Activated naive CD4-positive, alpha-beta T cell (primary cell): Measurements from ENCODE around the gene FBXO42.

Source experiments
- DNase-seq, 4 experiments: peaks; one replicate each; lab custom pipeline; 2025; lab: John Stamatoyannopoulos, UW

The FBXO42 gene

GRCh38 chr1:16326833-16327404, 25.4 kb downstream of the FBXO42 start:
- no peak for DNase-seq

- DNase-seq: no peak
Measured at GRCh38 chr1:16324456-16324890, 27.8 kb downstream of the FBXO42 start.

GRCh38 chr1:16321176-16321867, 31.0 kb downstream of the FBXO42 start:
- no peak for DNase-seq

GRCh38 chr1:16318555-16318954, 33.7 kb downstream of the FBXO42 start:
- no peak for DNase-seq

- DNase-seq: no peak
Measured at GRCh38 chr1:16315437-16315836, 36.8 kb downstream of the FBXO42 start.

- no peak for DNase-seq
Measured at GRCh38 chr1:16307222-16307621, 45.1 kb downstream of the FBXO42 start.

GRCh38 chr1:16302709-16303627, 49.3 kb downstream of the FBXO42 start:
- DNase-seq: no peak

GRCh38 chr1:16300436-16300835, 51.8 kb downstream of the FBXO42 start:
- no peak for DNase-seq

- DNase-seq: no peak
Measured at GRCh38 chr1:16298653-16299052, 53.6 kb downstream of the FBXO42 start.

GRCh38 chr1:16296643-16297042, 55.6 kb downstream of the FBXO42 start:
- no peak for DNase-seq

DNA sequence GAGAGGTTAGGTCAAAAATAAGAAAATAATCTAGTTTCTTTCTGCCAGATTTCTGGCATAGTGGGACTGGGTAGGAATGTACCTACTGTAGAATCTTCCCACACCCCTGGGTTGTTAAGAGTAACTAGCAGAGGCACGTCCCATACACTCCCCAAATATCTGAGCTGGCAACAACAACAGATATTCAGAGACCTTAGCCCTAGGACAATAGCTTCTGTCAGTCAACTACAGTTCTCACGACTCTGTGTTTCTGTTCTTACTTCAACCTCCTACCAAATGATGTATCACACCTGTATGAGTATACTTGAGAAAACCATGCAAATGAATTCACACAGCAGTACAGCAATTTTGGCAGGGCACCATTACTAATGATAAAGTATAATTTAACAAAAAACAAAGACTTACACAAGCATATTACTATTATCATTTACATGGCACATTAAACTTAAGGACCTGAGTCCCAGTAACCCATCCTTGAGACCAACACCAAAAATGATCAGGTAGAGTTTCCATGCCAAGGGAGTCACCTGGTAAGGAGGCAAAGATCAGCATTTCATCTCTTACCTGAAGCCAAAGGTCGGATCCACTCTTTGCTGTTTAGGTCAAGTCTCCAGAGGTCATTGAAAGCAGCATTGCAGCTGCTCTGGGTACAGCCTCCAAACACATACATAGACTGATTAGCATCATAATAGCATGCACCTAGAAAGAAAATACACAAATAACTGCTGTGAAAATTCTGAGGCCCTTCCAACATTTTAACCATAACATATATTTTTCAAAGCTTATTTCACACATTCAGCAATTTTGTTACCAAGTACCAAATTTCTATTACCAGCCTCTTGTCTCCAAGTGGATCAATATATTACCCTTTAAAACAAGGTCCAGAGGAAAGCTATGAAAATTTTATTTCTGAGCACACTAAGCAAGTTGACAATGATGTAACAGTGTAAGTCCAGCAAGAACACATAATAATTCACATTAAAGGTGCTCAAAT, 57.8 kb downstream of the FBXO42 start:
- DNase-seq: no peak

- DNase-seq: no peak
Measured at GRCh38 chr1:16293538-16293937, 58.7 kb downstream of the FBXO42 start.

- no peak for DNase-seq
Measured at GRCh38 chr1:16292739-16293138, 59.5 kb downstream of the FBXO42 start.

- DNase-seq: no peak
Measured at GRCh38 chr1:16289959-16290358, 62.3 kb downstream of the FBXO42 start.

- no peak for DNase-seq
Measured at GRCh38 chr1:16286122-16286521, 66.2 kb downstream of the FBXO42 start.

DNA sequence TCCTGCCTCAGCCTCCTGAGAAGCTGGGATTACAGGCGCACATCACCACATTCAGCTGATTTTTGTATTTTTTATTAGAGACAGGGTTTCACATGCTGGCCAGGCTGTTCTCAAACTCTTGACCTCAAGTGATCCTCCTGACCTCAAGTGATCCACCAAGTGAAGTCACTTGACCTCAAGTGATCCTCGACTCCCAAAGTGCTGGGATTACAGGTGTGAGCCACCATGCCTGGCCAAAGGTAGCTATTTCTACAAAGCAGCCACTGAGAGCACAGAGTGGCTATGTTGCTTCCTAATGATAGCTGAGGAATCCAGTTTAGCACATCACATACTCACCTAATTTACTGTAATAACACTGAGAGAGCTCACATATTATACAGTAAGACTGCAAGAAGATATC, 70.5 kb downstream of the FBXO42 start:
- no peak for DNase-seq

GRCh38 chr1:16279186-16279585, 73.1 kb downstream of the FBXO42 start:
- DNase-seq: no peak

DNA sequence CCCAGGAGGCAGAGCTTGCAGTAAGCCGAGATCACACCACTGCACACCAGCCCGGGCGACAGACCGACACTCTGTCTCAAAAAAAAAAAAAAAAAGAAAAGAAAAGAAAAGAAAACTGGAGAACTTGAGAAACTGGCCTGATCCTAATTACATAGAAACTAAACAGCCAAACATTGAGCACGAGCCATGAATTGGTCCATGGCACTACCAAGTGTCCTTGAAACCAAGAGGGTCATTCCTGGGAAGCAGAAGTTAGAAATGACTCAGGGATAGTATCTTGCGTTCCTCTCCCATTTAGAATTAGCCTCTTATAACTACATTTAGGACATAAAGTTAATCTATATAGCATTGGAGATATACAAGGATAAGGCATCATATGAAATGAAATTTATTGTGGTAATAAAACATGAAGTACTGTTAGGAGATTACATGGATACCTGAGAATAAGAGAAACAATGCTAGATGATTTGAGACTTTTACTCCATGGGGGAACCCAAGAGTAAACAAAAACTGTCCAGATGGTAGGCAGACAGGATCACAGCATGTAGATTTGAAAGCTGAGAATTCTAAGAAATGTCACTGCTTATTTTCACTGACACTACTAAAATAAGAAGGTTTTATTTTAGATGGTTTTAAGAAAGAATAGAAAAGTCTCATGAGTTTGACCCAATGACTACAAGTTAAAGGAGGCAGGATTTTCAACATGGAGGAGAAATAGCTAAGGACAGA, 75.8 kb downstream of the FBXO42 start:
- no peak for DNase-seq

DNA sequence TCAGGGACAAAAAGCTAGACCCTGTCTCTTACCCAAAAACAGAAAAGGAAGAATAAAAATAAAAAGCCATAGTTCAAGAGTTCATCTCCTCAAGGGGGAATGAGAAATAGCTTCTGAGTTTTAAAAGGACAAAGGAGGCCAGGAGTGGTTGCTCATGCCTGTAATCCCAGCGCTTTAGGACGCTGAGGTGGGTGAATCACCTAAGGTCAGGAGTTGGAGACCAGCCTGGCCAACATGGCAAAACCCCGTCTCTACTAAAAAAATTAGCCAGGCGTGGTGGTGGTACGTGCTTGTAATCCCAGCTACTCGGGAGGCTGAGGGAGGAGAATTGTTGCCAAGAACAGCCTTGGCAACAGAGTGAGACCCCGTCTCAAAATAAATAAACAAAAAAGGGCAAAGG, 76.7 kb downstream of the FBXO42 start:
- no peak for DNase-seq

DNA sequence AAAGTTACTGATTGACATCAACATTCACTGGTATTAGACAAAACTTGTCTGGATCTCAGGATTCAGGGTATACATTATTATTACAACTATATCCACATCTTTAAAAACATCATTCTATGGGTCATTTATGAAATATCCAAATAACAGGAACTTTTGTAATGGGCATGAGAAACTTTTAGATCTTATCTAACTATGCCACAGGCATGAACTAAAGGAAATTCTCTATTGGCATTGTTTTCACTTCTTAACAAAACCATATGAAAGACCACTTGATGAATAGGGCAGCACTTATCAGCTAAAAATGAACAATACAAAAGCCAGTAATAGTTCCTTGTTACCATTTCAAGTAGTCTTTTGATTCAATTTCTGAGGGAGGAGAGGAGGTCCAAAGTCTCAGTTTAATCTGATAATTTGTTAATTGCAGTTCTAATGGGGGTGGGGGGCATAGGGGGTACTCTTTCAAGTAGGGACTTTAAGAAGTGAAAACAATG, 84.5 kb downstream of the FBXO42 start:
- DNase-seq: no peak
